Transverse colon (tissue), 4 donors: ENCODE results near the gene MUC6. TPM values are rescaled to one million over a fixed set of nuclear protein-coding genes. Genes with fewer than 3 reads are reported as not detected.

Source experiments
- DNase-seq: peaks from one replicate; pipeline ENCODE4 v3.0.0-alpha.2; 2019
- H3K27ac ChIP-seq, 4 donors: fragments of 200-600 bp; sonication (generic); 2 replicates each; pipeline ENCODE4 v1.5.1; 2016 to 2018; ENCODE audit warnings: inconsistent platforms in 4 of 4
- H3K27me3 ChIP-seq: fragments of 200-600 bp; sonication (generic); 2 replicates; pipeline ENCODE4 v1.5.1; 2017; ENCODE audit warnings: inconsistent platforms
- H3K36me3 ChIP-seq, 4 donors: fragments of 200-600 bp; sonication (generic); 2 replicates each; pipeline ENCODE4 v1.5.1; 2017 to 2019; ENCODE audit warnings: inconsistent platforms in 4 of 4
- H3K4me1 ChIP-seq, 4 donors: fragments of 200-600 bp; sonication (generic); 2 replicates each; pipeline ENCODE4 v1.5.1; 2017 to 2020; ENCODE audit warnings: inconsistent platforms in 4 of 4
- H3K4me3 ChIP-seq, 4 donors: fragments of 200-600 bp; sonication (generic); 1 replicate in 1 of 4; 2 replicates in 3 of 4; pipeline versions ENCODE4 v1.5.1 to v1.6.1; 2017 to 2019; ENCODE audit warnings: inconsistent platforms in 4 of 4
- H3K9me3 ChIP-seq, 2 donors: fragments of 200-600 bp; sonication (generic); 2 replicates each; pipeline ENCODE4 v1.5.1; 2017 to 2019; ENCODE audit warnings: inconsistent platforms in 2 of 2
- EP300 ChIP-seq: sonication (generic); formaldehyde crosslinking; IDR thresholded peaks from one replicate; pipeline ENCODE4 v1.6.1; 2017; ENCODE audit warnings: antibody characterized with exemption, low read depth
- POLR2A ChIP-seq: fragments of 450-650 bp; IDR thresholded peaks from one replicate; pipeline ENCODE4 v1.6.1; 2016; ENCODE audit warnings: antibody characterized with exemption, mild to moderate bottlenecking, moderate library complexity
- POLR2AphosphoS5 ChIP-seq, 3 donors: sonication (generic); formaldehyde crosslinking; IDR thresholded peaks; one replicate each; pipeline ENCODE4 v1.6.1; 2016; ENCODE audit warnings: antibody characterized with exemption in 3 of 3
- WGBS, 2 donors: methylation state at CpG; one replicate each; pipeline ENCODE4 v1.1.5; 2018; ENCODE audit warnings: low coverage in 1 of 2; 5-methylcytosine and 5-hydroxymethylcytosine counted together
- in situ Hi-C, 4 donors: fragments of 200-750 bp; cut with MboI; loops; one replicate each; pipeline versions ENCODE4 v1.15.0 to v1.15.1; 2017; ENCODE audit warnings: low sequenced_read_pairs in 3 of 4, low pct_ligation_motif_present in 1 of 4, low pct_unique_long_range_greater_than_20kb in 1 of 4
- intact Hi-C: fragments of 100-400 bp; cut with DNase I; formaldehyde crosslinking; loops from one replicate; pipeline ENCODE4 v1.15.1; 2023; ENCODE audit warnings: low total_unique reads
- total RNA-seq, 4 donors: library from RNA; depleted of rRNA; stranded (reverse); fragments of >200 nt; gene quantifications; one replicate each; pipeline ENCODE4 v1.1.0, GENCODE V29; 2016
- TF ChIP-seq, protein P1 (sequence below), 5 experiments: fragments of 200-600 bp in 3 of 5; fragments of 450-650 bp in 2 of 5; sonication (generic) in 3 of 5; IDR thresholded peaks; 1 replicate in 2 of 5; 2 replicates in 3 of 5; pipeline ENCODE4 v1.5.1; 2016 to 2017; ENCODE audit warnings: antibody characterized with exemption in 5 of 5, inconsistent platforms in 3 of 5, mild to moderate bottlenecking in 2 of 5, moderate library complexity in 1 of 5

MUC6 gene
- total RNA-seq, 4 donors from 2014 or later, result not detected

GRCh38 chr11:972523-973211 lies 63.9 kb downstream of the MUC6 start:
- no peaks in the 10 kb centered on the region for H3K4me1 ChIP-seq
- H3K36me3 ChIP-seq, result peaks cover 0 to 27% (median 9%) of the 10 kb centered on the region in 4 donors
- DNase-seq, result no peak
- H3K9me3 ChIP-seq, result no peaks in the 10 kb centered on the region
- in situ Hi-C loops, result no loop called here
- H3K4me3 ChIP-seq, result no peak overlapping the region
- 94 to 100% methylated on average over 3 to 26 of the region's 26 CpGs for whole genome bisulfite sequencing, 2 donors
- H3K27me3 ChIP-seq, result no peaks in the 10 kb centered on the region
- intact Hi-C loops, result no loop called here
- H3K27ac ChIP-seq, result no peak overlapping the region
- no peak for TF ChIP-seq POLR2AphosphoS5 (IDR thresholded peaks at IDR 0.05)
- no peak for TF ChIP-seq POLR2A
- TF ChIP-seq, protein P1, sequence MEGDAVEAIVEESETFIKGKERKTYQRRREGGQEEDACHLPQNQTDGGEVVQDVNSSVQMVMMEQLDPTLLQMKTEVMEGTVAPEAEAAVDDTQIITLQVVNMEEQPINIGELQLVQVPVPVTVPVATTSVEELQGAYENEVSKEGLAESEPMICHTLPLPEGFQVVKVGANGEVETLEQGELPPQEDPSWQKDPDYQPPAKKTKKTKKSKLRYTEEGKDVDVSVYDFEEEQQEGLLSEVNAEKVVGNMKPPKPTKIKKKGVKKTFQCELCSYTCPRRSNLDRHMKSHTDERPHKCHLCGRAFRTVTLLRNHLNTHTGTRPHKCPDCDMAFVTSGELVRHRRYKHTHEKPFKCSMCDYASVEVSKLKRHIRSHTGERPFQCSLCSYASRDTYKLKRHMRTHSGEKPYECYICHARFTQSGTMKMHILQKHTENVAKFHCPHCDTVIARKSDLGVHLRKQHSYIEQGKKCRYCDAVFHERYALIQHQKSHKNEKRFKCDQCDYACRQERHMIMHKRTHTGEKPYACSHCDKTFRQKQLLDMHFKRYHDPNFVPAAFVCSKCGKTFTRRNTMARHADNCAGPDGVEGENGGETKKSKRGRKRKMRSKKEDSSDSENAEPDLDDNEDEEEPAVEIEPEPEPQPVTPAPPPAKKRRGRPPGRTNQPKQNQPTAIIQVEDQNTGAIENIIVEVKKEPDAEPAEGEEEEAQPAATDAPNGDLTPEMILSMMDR (IDR thresholded peaks at IDR 0.05), result no peak
- no peak for TF ChIP-seq EP300

- intact Hi-C loops (no loop called here), in situ Hi-C loops (no loop called here)
- H3K4me1 ChIP-seq, result no peaks in the 10 kb centered on the region
- no peak overlapping the region for H3K27ac ChIP-seq
- DNase-seq, result no peak
- H3K27me3 ChIP-seq, result no peaks in the 10 kb centered on the region
- no peaks in the 10 kb centered on the region for H3K9me3 ChIP-seq
- 96 to 97% methylated on average over 5 to 31 of the region's 31 CpGs for WGBS, 2 donors
- no peak overlapping the region for H3K4me3 ChIP-seq
- TF ChIP-seq POLR2A (no peak), EP300 (no peak), POLR2AphosphoS5 (IDR thresholded peaks at IDR 0.05) (no peak)
- TF ChIP-seq, protein P1 (IDR thresholded peaks at IDR 0.05), result no peak
- peaks cover 0 to 20% (median 9%) of the 10 kb centered on the region in 4 donors for H3K36me3 ChIP-seq
These were observed 64.7 kb downstream of the MUC6 start for GRCh38 chr11:971731-972365.

DNA sequence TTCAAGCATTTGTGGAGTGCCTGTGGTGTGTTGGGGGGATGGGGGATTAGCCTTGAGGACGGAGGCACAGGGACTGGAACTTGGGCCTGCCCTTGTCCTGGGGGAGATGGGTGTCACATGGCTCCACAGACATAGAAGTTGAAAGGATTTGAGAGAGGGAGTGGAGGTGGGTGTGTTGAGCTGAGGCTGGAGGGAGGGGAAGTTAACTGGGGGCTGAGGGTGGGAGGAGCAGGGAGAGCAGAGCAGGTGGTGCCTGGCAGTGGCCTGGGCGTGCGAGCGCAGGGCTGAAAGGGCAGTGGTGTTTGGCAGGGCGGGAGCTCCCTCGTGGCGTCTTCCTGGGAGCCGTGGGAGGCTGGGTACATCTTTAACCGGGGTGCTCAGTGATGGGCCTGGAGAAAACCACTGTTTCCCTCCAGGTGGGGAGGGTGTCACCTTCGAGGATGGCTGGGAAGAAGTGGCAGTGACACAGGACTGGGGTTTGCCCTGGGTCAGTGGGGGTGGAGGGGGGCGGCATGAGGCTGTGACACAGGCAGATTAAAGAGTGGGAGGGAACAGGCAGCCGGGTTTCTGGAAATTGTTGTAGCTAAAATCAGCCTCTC lies 65.3 kb downstream of the MUC6 start:
- DNase-seq, result no peak
- 85 to 91% methylated on average over 8 to 12 of the region's 12 CpGs for WGBS, 2 donors
- in situ Hi-C loops, result no loop called here
- H3K27me3 ChIP-seq, result no peaks in the 10 kb centered on the region
- TF ChIP-seq POLR2A (no peak), POLR2AphosphoS5 (IDR thresholded peaks at IDR 0.05) (no peak)
- H3K4me3 ChIP-seq, result no peak overlapping the region
- H3K27ac ChIP-seq, result no peak overlapping the region
- intact Hi-C loops, result no loop called here
- peaks cover 0 to 6% (median 0%) of the 10 kb centered on the region in 4 donors for H3K4me1 ChIP-seq
- H3K36me3 ChIP-seq, result peaks cover 0 to 20% (median 9%) of the 10 kb centered on the region in 4 donors
- H3K9me3 ChIP-seq, result no peaks in the 10 kb centered on the region

- H3K4me1 ChIP-seq, result peaks cover 0 to 6% (median 0%) of the 10 kb centered on the region in 4 donors
- DNase-seq, result no peak
- H3K4me3 ChIP-seq, result no peak overlapping the region
- in situ Hi-C loops, result no loop called here
- H3K9me3 ChIP-seq, result no peaks in the 10 kb centered on the region
- no peaks in the 10 kb centered on the region for H3K27me3 ChIP-seq
- intact Hi-C loops, result no loop called here
- TF ChIP-seq, protein P1 (IDR thresholded peaks at IDR 0.05), result no peak
- TF ChIP-seq EP300, result no peak
- no peak for TF ChIP-seq POLR2AphosphoS5 (IDR thresholded peaks at IDR 0.05)
- TF ChIP-seq POLR2A, result no peak
- no peak overlapping the region for H3K27ac ChIP-seq
- H3K36me3 ChIP-seq, result peaks cover 0 to 20% (median 9%) of the 10 kb centered on the region in 4 donors
- WGBS, 2 donors, result 0 to 86% methylated on average over 1 to 26 of the region's 26 CpGs
These were observed 66.1 kb downstream of the MUC6 start for GRCh38 chr11:970319-970871.
